Upper lobe of left lung (tissue), 4 donors: ENCODE data around the gene NCBP1.
"Not testable (repeated sequence)": the region's sequence is repeated elsewhere in the genome, so short reads cannot be mapped to it uniquely, and the experiment has no call there.

Experiments used
- EP300 ChIP-seq, 4 donors: sonication (generic); formaldehyde crosslinking; IDR thresholded peaks; one replicate each; pipeline ENCODE4 v1.5.1; 2017; ENCODE audit warnings: antibody characterized with exemption in 4 of 4, control low read depth in 2 of 4
- POLR2A ChIP-seq, 4 donors: fragments of 450-650 bp; IDR thresholded peaks; one replicate each; pipeline ENCODE4 v1.5.1; 2016 to 2017; ENCODE audit warnings: antibody characterized with exemption in 4 of 4, mild to moderate bottlenecking in 2 of 4

DNA sequence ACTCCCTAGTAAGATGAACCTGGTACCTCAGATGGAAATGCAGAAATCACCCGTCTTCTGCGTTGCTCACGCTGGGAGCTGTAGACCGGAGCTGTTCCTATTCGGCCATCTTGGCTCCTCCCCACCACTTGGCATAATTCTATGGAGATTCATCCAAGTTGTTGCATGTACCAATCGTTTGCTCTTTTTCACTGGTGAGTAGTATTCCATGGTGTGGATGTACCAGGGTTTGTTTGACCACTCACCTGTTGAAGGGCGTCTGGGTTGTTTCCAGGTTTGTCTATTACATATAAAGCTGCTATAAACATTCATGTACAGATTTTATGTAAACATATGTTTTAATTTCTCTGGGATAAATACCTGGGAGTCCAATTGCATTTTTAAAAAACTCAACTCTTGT, 46.7 kb upstream of the NCBP1 start:
- not testable (repeated sequence) for TF ChIP-seq POLR2A, EP300 (IDR thresholded peaks at IDR 0.05)
